GM23338 (cell line): ENCODE data around the gene FAM32A. TPM values are rescaled to one million over a fixed set of nuclear protein-coding genes. Genes with fewer than 3 reads are reported as not detected.

Source experiments
- ATAC-seq: fragments of 200-7000 bp; cut with Tn5 transposase; 3 replicates; pipeline ENCODE4 v1.9.1; 2020
- DNase-seq: peaks from one replicate; pipeline ENCODE4 v3.0.0-alpha.2; 2015; ENCODE audit warnings: low spot score
- H2AFZ ChIP-seq: fragments of 200-600 bp; sonication (generic); 2 replicates; pipeline ENCODE4 v1.8.0; 2016; ENCODE audit warnings: antibody characterized with exemption, mild to moderate bottlenecking, moderate library complexity
- H3F3A ChIP-seq: fragments of 200-600 bp; sonication (generic); replicated peaks from 2 replicates; pipeline ENCODE4 v1.8.0; 2017; ENCODE audit warnings: antibody characterized with exemption, mixed run types, low read depth
- H3K27ac ChIP-seq: fragments of 200-600 bp; sonication (generic); 2 replicates; pipeline ENCODE4 v1.6.1; 2016; ENCODE audit warnings: low read depth
- H3K27me3 ChIP-seq: fragments of 200-600 bp; sonication (generic); 2 replicates; pipeline ENCODE4 v1.8.0; 2016; ENCODE audit warnings: mild to moderate bottlenecking, mixed run types, moderate library complexity; ENCODE audit not compliant: insufficient read depth
- H3K36me3 ChIP-seq: fragments of 200-600 bp; sonication (generic); 2 replicates; pipeline ENCODE4 v1.8.0; 2016; ENCODE audit warnings: mild to moderate bottlenecking; ENCODE audit not compliant: insufficient read depth
- H3K4me1 ChIP-seq: fragments of 200-600 bp; sonication (generic); 2 replicates; pipeline ENCODE4 v1.8.0; 2016; ENCODE audit warnings: mild to moderate bottlenecking, moderate library complexity; ENCODE audit not compliant: insufficient read depth
- H3K4me2 ChIP-seq: fragments of 200-600 bp; sonication (generic); 2 replicates; pipeline ENCODE4 v1.7.1; 2017; ENCODE audit warnings: mixed run types
- H3K4me3 ChIP-seq: fragments of 200-600 bp; sonication (generic); 2 replicates; pipeline ENCODE4 v1.6.1; 2016; ENCODE audit warnings: mixed run types
- H3K79me2 ChIP-seq: fragments of 200-600 bp; sonication (generic); replicated peaks from 2 replicates; pipeline ENCODE4 v1.8.0; 2017; ENCODE audit warnings: mild to moderate bottlenecking; ENCODE audit not compliant: insufficient read depth
- H3K9me2 ChIP-seq: fragments of 200-600 bp; sonication (generic); 2 replicates; pipeline ENCODE4 v1.8.0; 2017; ENCODE audit not compliant: insufficient read depth
- H4K20me1 ChIP-seq: fragments of 200-600 bp; sonication (generic); replicated peaks from 2 replicates; pipeline ENCODE4 v1.8.0; 2017; ENCODE audit warnings: mild to moderate bottlenecking; ENCODE audit not compliant: insufficient read depth
- H3K27ac Mint-ChIP-seq: 2 replicates; pipeline ENCODE4 v1.8.0; 2020; ENCODE audit warnings: inconsistent platforms, mild to moderate bottlenecking, moderate library complexity, mixed read lengths
- H3K27me3 Mint-ChIP-seq: 3 replicates; pipeline ENCODE4 v1.8.0; 2022; ENCODE audit warnings: low read depth, mild to moderate bottlenecking, moderate library complexity, mixed read lengths, inconsistent platforms; ENCODE audit not compliant: insufficient read depth, poor library complexity
- H3K36me3 Mint-ChIP-seq: 3 replicates; pipeline ENCODE4 v1.8.0; 2021; ENCODE audit warnings: low read depth, mild to moderate bottlenecking, inconsistent platforms, moderate library complexity, mixed read lengths
- H3K4me1 Mint-ChIP-seq: 3 replicates; pipeline ENCODE4 v1.8.0; 2020; ENCODE audit warnings: mild to moderate bottlenecking, inconsistent platforms, mixed read lengths
- H3K4me3 Mint-ChIP-seq: 3 replicates; pipeline ENCODE4 v1.8.0; 2021; ENCODE audit warnings: moderate library complexity, mild to moderate bottlenecking, inconsistent platforms, mixed read lengths
- H3K9me3 Mint-ChIP-seq: 3 replicates; pipeline ENCODE4 v1.8.0; 2020; ENCODE audit warnings: moderate library complexity, mild to moderate bottlenecking, inconsistent platforms, mixed read lengths
- CREB1 ChIP-seq: fragments of 250-450 bp; sonication (Bioruptor Pico); IDR thresholded peaks from 2 replicates; pipeline ENCODE4 v1.5.0; 2020; ENCODE audit warnings: low read depth, mild to moderate bottlenecking, moderate library complexity
- ETS1 ChIP-seq: IDR thresholded peaks from 2 replicates; pipeline ENCODE4 v1.6.1; 2016; ENCODE audit warnings: antibody characterized with exemption
- EZH2 ChIP-seq: fragments of 200-600 bp; sonication (generic); IDR thresholded peaks from one replicate; pipeline ENCODE4 v1.8.0; 2017; ENCODE audit warnings: antibody characterized with exemption, mild to moderate bottlenecking, low read depth; ENCODE audit not compliant: unreplicated experiment
- EZH2phosphoT487 ChIP-seq: fragments of 200-600 bp; sonication (generic); IDR thresholded peaks from one replicate; pipeline ENCODE4 v1.8.1; 2018; ENCODE audit warnings: antibody characterized with exemption; ENCODE audit not compliant: unreplicated experiment
- JUNB ChIP-seq: IDR thresholded peaks from one replicate; pipeline ENCODE4 v1.6.1; 2016; ENCODE audit warnings: antibody characterized with exemption; ENCODE audit not compliant: unreplicated experiment
- NANOG ChIP-seq: IDR thresholded peaks from 2 replicates; pipeline ENCODE4 v1.6.1; 2016; ENCODE audit warnings: antibody characterized with exemption, borderline replicate concordance
- POLR2AphosphoS5 ChIP-seq: IDR thresholded peaks from 2 replicates; pipeline ENCODE4 v1.6.1; 2016; ENCODE audit warnings: antibody characterized with exemption, low read depth
- REST ChIP-seq: IDR thresholded peaks from one replicate; pipeline ENCODE4 v1.6.1; 2018; ENCODE audit warnings: antibody characterized with exemption; ENCODE audit not compliant: unreplicated experiment
- STAT1 ChIP-seq: IDR thresholded peaks from one replicate; pipeline ENCODE4 v1.6.1; 2016; ENCODE audit warnings: antibody characterized with exemption; ENCODE audit not compliant: unreplicated experiment
- ZNF114 ChIP-seq: fragments of 250-450 bp; sonication (Bioruptor Pico); IDR thresholded peaks from 2 replicates; pipeline ENCODE4 v1.5.0; 2020; ENCODE audit warnings: mild to moderate bottlenecking, moderate library complexity
- ZNF331 ChIP-seq: fragments of 250-450 bp; sonication (Bioruptor Pico); IDR thresholded peaks from 2 replicates; pipeline ENCODE4 v1.5.0; 2020; ENCODE audit warnings: low read depth, mild to moderate bottlenecking, moderate library complexity
- ZNF462 ChIP-seq: fragments of 250-450 bp; sonication (Bioruptor Pico); IDR thresholded peaks from 2 replicates; pipeline ENCODE4 v1.5.0; 2020; ENCODE audit warnings: mild to moderate bottlenecking, moderate library complexity
- polyA plus RNA-seq: library from polyadenylated mRNA; unstranded; fragments of >200 nt; fragmentation: Nextera tagmentation; extraction: Ambion mirVana; gene quantifications from 2 replicates; pipeline ENCODE4 v1.2.1, GENCODE V29; 2016
- total RNA-seq: library from RNA; depleted of rRNA; stranded (reverse); fragments of >200 nt; shearing (Covaris generic); gene quantifications from 2 replicates; pipeline ENCODE4 v1.2.3, GENCODE V29; 2014
- TF ChIP-seq, protein P1 (sequence below), 2 experiments: fragments of 200-600 bp in 1 of 2; sonication (generic) in 1 of 2; conservative IDR thresholded peaks; 2 replicates each; pipeline versions ENCODE4 v1.5.1 to v1.6.1; 2016 to 2017; ENCODE audit warnings: antibody characterized with exemption in 2 of 2, low read depth in 2 of 2, mild to moderate bottlenecking in 2 of 2, moderate library complexity in 1 of 2

The FAM32A gene
- total and polyA plus RNA-seq, 2 experiments from 2014 or later, result 58.2 to 67.3 TPM

DNA sequence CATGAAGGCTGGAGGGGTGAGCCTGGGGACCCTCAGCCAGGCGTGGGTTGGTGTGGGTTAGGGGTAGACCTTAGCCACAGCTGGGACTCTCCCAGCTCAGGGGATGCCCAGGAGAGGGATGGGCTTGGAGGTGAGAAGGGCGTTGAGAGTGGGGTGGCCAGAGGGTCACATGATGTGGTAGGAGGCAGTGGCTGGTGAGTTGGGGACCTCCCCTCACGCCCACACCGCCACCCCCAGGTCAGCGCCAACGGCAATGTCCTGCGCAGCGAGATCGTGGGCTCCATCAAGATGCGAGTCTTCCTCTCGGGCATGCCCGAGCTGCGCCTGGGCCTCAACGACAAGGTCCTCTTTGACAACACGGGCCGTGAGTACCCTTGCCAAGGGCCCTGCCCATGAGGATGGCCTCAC is 41.0 kb downstream of the FAM32A start:
- DNase-seq, result no peak
- no peak for ATAC-seq
- no peak overlapping the region for H2AFZ ChIP-seq
- Mint-ChIP-seq H3K36me3 (peaks cover 26% of the 10 kb centered on the region; the same call in 2 of the 3 replicates), H3K4me3 (no peak overlapping the region), H3K4me1 (no peaks in the 10 kb centered on the region), H3K9me3 (peaks cover 18% of the 10 kb centered on the region), H3K27me3 (peaks cover 11% of the 10 kb centered on the region), H3K27ac (peak overlapping the region; percentile 56; the same call in 1 of the 2 replicates)
- no peak overlapping the region for H3K4me3 ChIP-seq
- no peak for TF ChIP-seq POLR2AphosphoS5
- no peak for TF ChIP-seq ZNF114 (CRISPR knock-in tag)
- TF ChIP-seq, protein P1, sequence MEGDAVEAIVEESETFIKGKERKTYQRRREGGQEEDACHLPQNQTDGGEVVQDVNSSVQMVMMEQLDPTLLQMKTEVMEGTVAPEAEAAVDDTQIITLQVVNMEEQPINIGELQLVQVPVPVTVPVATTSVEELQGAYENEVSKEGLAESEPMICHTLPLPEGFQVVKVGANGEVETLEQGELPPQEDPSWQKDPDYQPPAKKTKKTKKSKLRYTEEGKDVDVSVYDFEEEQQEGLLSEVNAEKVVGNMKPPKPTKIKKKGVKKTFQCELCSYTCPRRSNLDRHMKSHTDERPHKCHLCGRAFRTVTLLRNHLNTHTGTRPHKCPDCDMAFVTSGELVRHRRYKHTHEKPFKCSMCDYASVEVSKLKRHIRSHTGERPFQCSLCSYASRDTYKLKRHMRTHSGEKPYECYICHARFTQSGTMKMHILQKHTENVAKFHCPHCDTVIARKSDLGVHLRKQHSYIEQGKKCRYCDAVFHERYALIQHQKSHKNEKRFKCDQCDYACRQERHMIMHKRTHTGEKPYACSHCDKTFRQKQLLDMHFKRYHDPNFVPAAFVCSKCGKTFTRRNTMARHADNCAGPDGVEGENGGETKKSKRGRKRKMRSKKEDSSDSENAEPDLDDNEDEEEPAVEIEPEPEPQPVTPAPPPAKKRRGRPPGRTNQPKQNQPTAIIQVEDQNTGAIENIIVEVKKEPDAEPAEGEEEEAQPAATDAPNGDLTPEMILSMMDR (conservative IDR thresholded peaks at IDR 0.05; ENCODE audit: low read depth in 2 of 2), result no peak
- TF ChIP-seq STAT1, result no peak
- no peak for TF ChIP-seq ETS1
- no peak for TF ChIP-seq REST
- TF ChIP-seq ZNF462 (CRISPR knock-in tag), result no peak
- TF ChIP-seq NANOG, result no peak
- TF ChIP-seq CREB1 (CRISPR knock-in tag), result no peak
- no peak for TF ChIP-seq EZH2
- TF ChIP-seq JUNB, result no peak
- TF ChIP-seq EZH2phosphoT487, result no peak
- no peak for TF ChIP-seq ZNF331
- H4K20me1 ChIP-seq, result no peaks in the 10 kb centered on the region
- H3F3A ChIP-seq, result no peaks in the 10 kb centered on the region
- H3K79me2 ChIP-seq, result no peaks in the 10 kb centered on the region
- H3K27me3 ChIP-seq, result no peaks in the 10 kb centered on the region
- no peaks in the 10 kb centered on the region for H3K9me2 ChIP-seq
- H3K4me1 ChIP-seq, result no peaks in the 10 kb centered on the region
- H3K27ac ChIP-seq, result no peak overlapping the region
- no peak overlapping the region for H3K4me2 ChIP-seq
- H3K36me3 ChIP-seq, result peaks cover 7% of the 10 kb centered on the region; the same call in 1 of the 2 replicates
